Measurements from ENCODE around the gene RSPH3. TPM values are rescaled to one million over a fixed set of nuclear protein-coding genes. Genes with fewer than 3 reads are reported as not detected.
"Not testable (repeated sequence)": the region's sequence is repeated elsewhere in the genome, so short reads cannot be mapped to it uniquely, and the experiment has no call there.

RSPH3 gene
- total and polyA plus RNA-seq, 8 donors: 10.5 to 18.0 (median 11.2) TPM

- H3K36me3 ChIP-seq: no peaks in the 10 kb centered on the region
- intact Hi-C loops (cut with DNase I): no loop called here
- ATAC-seq: peak; percentile 46
- no peaks in the 10 kb centered on the region for H3K9me3 ChIP-seq
- H3K4me3 ChIP-seq: no peak overlapping the region
- no peaks in the 10 kb centered on the region for H3K4me1 ChIP-seq
- H3K27me3 ChIP-seq: no peaks in the 10 kb centered on the region
- no peak for TF ChIP-seq CTCF (IDR thresholded peaks at IDR 0.05)
- no peak overlapping the region for H3K27ac ChIP-seq
- DNase-seq: no peak
These were observed 41.3 kb downstream of the RSPH3 start for GRCh38 chr6:158958504-158959386.

GRCh38 chr6:158955255-158955654 is 44.7 kb downstream of the RSPH3 start:
- Histone ChIP-seq H3K9me3 (no peaks in the 10 kb centered on the region), H3K4me1 (no peaks in the 10 kb centered on the region), H3K36me3 (no peaks in the 10 kb centered on the region), H3K27ac (no peak overlapping the region), H3K4me3 (no peak overlapping the region), H3K27me3 (no peaks in the 10 kb centered on the region)
- no peak for TF ChIP-seq CTCF (IDR thresholded peaks at IDR 0.05)
- ATAC-seq: no peak
- intact Hi-C loops (cut with DNase I): no loop called here
- no peak for DNase-seq

- Histone ChIP-seq H3K4me1 (no peaks in the 10 kb centered on the region), H3K4me3 (no peak overlapping the region), H3K27me3 (no peaks in the 10 kb centered on the region), H3K36me3 (no peaks in the 10 kb centered on the region), H3K27ac (no peak overlapping the region), H3K9me3 (no peaks in the 10 kb centered on the region)
- intact Hi-C loops (cut with DNase I): no loop called here
- DNase-seq (no peak), ATAC-seq (no peak)
- no peak for TF ChIP-seq CTCF (IDR thresholded peaks at IDR 0.05)
These were observed 45.2 kb downstream of the RSPH3 start for GRCh38 chr6:158954753-158955152.

- H3K27me3 ChIP-seq; H3K4me3 ChIP-seq; H3K4me1 ChIP-seq; DNase-seq; H3K36me3 ChIP-seq; intact Hi-C loops (cut with DNase I); H3K9me3 ChIP-seq; ATAC-seq; H3K27ac ChIP-seq: not testable (repeated sequence)
These were observed 48.0 kb downstream of the RSPH3 start for GRCh38 chr6:158952011-158952410.

- DNase-seq; intact Hi-C loops (cut with DNase I); H3K4me1 ChIP-seq; H3K9me3 ChIP-seq; H3K27ac ChIP-seq; H3K4me3 ChIP-seq; H3K27me3 ChIP-seq; H3K36me3 ChIP-seq; ATAC-seq: not testable (repeated sequence)
These were observed 48.4 kb downstream of the RSPH3 start for GRCh38 chr6:158951565-158951964.

GRCh38 chr6:158947284-158947683 is 52.7 kb downstream of the RSPH3 start:
- intact Hi-C loops (cut with DNase I): no loop called here
- H3K4me1 ChIP-seq: no peaks in the 10 kb centered on the region

More at GRCh38 chr6:158947284-158947683, 52.7 kb downstream of the RSPH3 start:
- H3K27ac ChIP-seq: no peak overlapping the region
- DNase-seq: no peak
- H3K4me3 ChIP-seq: no peak overlapping the region
- TF ChIP-seq CTCF (IDR thresholded peaks at IDR 0.05): no peak
- no peaks in the 10 kb centered on the region for H3K9me3 ChIP-seq
- H3K36me3 ChIP-seq: no peaks in the 10 kb centered on the region
- ATAC-seq: no peak
- H3K27me3 ChIP-seq: no peaks in the 10 kb centered on the region
